ENCODE measurements around the gene IGSF22. TPM values are rescaled to one million over a fixed set of nuclear protein-coding genes. Genes with fewer than 3 reads are reported as not detected.

Gene IGSF22
- total and polyA plus RNA-seq, 2 of the 8 experiments (the other 6 are each of a cell fraction or from before 2014, with no cell fraction given): 0.14 TPM; not detected in 1

DNA sequence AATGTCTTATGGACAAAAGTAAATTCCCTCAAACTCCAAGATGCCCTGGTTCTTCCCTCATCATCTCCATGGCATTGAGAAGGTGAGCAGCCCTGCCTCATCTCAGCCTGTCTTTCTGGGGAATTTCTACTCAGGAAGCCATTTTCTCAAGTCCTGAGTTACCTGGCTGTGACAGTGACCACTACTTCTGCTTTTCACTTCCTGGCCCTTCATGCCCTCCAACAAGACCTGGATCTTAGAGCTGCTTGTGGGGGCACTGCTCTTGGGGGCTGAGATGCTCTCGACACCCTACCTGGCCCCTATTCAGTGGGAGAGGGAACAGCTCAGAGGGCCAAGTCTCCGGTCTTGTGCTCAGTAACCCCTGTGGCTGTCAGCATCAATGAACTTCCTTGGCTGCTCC lies 5.5 kb upstream of the IGSF22 start:
- no peak overlapping the region for H2AFZ ChIP-seq (ENCODE audit: low read length)
- H3K4me3 ChIP-seq (ENCODE audit: extremely low read depth in 1 of 4, insufficient read depth in 2 of 4, low read depth in 3 of 4, low read length in 4 of 4): no peak overlapping the region
- CTCF ChIA-PET (ENCODE audit: partially characterized antibody): interaction anchor here (0.6 to 16.4 kb wide), 25 partner anchors 8 to 616 kb away, joined by 3 to 244 read pairs (median 5); partner anchors contain the start of gene SPTY2D1
- TF ChIP-seq BACH1 (IDR thresholded peaks at IDR 0.05; ENCODE audit: low read length): no peak
- no peak for TF ChIP-seq YY1 (IDR thresholded peaks at IDR 0.05; ENCODE audit: low read depth, low read length)
- no peak for TF ChIP-seq JUND (IDR thresholded peaks at IDR 0.05; ENCODE audit: low read length)
- TF ChIP-seq SP1 (IDR thresholded peaks at IDR 0.05; ENCODE audit: low read depth, low read length): no peak
- no peaks in the 10 kb centered on the region for H3K23me2 ChIP-seq (ENCODE audit: low read depth, low read length)
- no peak overlapping the region for H4K8ac ChIP-seq (ENCODE audit: extremely low read depth, insufficient read depth, low read length)
- no peak overlapping the region for H3K27ac ChIP-seq (ENCODE audit: low read depth, low read length)
- peaks cover 0 to 13% (median 5%) of the 10 kb centered on the region in 4 experiments; a peak in 5 of 7 replicates for H3K4me1 ChIP-seq (replicated peaks in 1 of 4; ENCODE audit: control insufficient read depth in 3 of 4, insufficient read depth in 4 of 4, low read length in 3 of 4)
- no peak overlapping the region for H4K91ac ChIP-seq (replicated peaks; ENCODE audit: insufficient read length, low read length)
- FAIRE-seq: no peak
- H3K4me2 ChIP-seq (ENCODE audit: insufficient read depth in 1 of 2, low read depth in 2 of 2, low read length in 2 of 2): no peak overlapping the region
- no peaks in the 10 kb centered on the region for H3K9me3 ChIP-seq (ENCODE audit: insufficient read depth in 2 of 2, low read depth in 1 of 2, low read length in 1 of 2)
- 0 out of 2 replicates have a peak overlapping the region, but pooled peaks have one; percentile 28 for H2BK5ac ChIP-seq (ENCODE audit: low read depth, low read length)
- POLR2A ChIA-PET (ENCODE audit: partially characterized antibody): no interaction called here
- H2BK15ac ChIP-seq (ENCODE audit: low read length): no peak overlapping the region
- H3K14ac ChIP-seq (ENCODE audit: insufficient read length): no peak overlapping the region
- no peak overlapping the region for H3K9ac ChIP-seq (replicated peaks in 1 of 4; ENCODE audit: extremely low read depth in 1 of 4, low read depth in 3 of 4, low read length in 3 of 4)
- no peaks in the 10 kb centered on the region for H3K79me1 ChIP-seq (ENCODE audit: low read depth, low read length)
- H2BK20ac ChIP-seq (ENCODE audit: low read length): no peak overlapping the region
- 100% methylated on average over 2 of the region's 2 CpGs; no CpG with 5 or more reads in 1 of the 2 experiments for WGBS, 2 experiments (ENCODE audit: extremely low coverage in 1 of 2, insufficient coverage in 1 of 2, insufficient read length in 1 of 2, insufficient replicate concordance in 2 of 2, low coverage in 1 of 2, low lambda C conversion rate in 2 of 2, missing lambda C conversion rate in 1 of 2)
- H4K5ac ChIP-seq (ENCODE audit: insufficient read length, low read depth, low read length): no peak overlapping the region
- no peaks in the 10 kb centered on the region for H4K20me1 ChIP-seq (replicated peaks in 1 of 2; ENCODE audit: control insufficient read depth in 1 of 2, insufficient read depth in 2 of 2, low read length in 2 of 2)
- no peak overlapping the region for H3K23ac ChIP-seq (ENCODE audit: insufficient read length)
- no peak overlapping the region for H2BK12ac ChIP-seq (ENCODE audit: low read depth, low read length)
- H2AK5ac ChIP-seq (ENCODE audit: low read depth, low read length): no peak overlapping the region
- H3K36me3 ChIP-seq (ENCODE audit: control insufficient read depth in 2 of 4, insufficient read depth in 4 of 4, low read length in 3 of 4): no peaks in the 10 kb centered on the region; a peak in 1 of 8 replicates
- H3K4ac ChIP-seq (replicated peaks; ENCODE audit: insufficient read length, low read depth, low read length): no peak overlapping the region
- no peaks in the 10 kb centered on the region for H3K27me3 ChIP-seq (replicated peaks in 1 of 4; ENCODE audit: control insufficient read depth in 3 of 4, extremely low read depth in 1 of 4, insufficient read depth in 3 of 4, low read length in 3 of 4)
- no peak overlapping the region for H3K56ac ChIP-seq (replicated peaks; ENCODE audit: insufficient read length, low read depth, low read length)
- no peaks in the 10 kb centered on the region for H3K79me2 ChIP-seq (ENCODE audit: control insufficient read depth in 1 of 2, insufficient read depth in 2 of 2, low read length in 2 of 2)
- H3K18ac ChIP-seq (ENCODE audit: extremely low read depth, low read length): no peak overlapping the region
- DNase-seq (ENCODE audit: low read depth in 1 of 2, low spot score in 2 of 2): no peak
- H2BK120ac ChIP-seq (replicated peaks; ENCODE audit: low read depth, low read length): no peak overlapping the region
